H1 (cell line): ENCODE measurements around the gene GPRC6A. TPM values are rescaled to one million over a fixed set of nuclear protein-coding genes. Genes with fewer than 3 reads are reported as not detected.

Experiments
- CTCF ChIA-PET: fragments of 300-600 bp; sonication (Branson Sonifier 250); formaldehyde crosslinking; loops from one replicate; lab custom pipeline; 2021; ENCODE audit not compliant: partially characterized antibody; lab: Charles Lee
- POLR2A ChIA-PET: fragments of 300-600 bp; sonication (Branson Sonifier 250); formaldehyde crosslinking; loops from one replicate; lab custom pipeline; 2021; ENCODE audit warnings: inconsistent platforms; ENCODE audit not compliant: partially characterized antibody; lab: Charles Lee
- DNase-seq, 2 experiments: peaks; one replicate each; pipeline versions ENCODE4 v3.0.0 to v3.0.0-alpha.2; 2010 to 2022; ENCODE audit warnings: low spot score in 2 of 2, low read depth in 1 of 2, mixed read lengths in 1 of 2
- FAIRE-seq: peaks from 2 replicates; lab custom pipeline; 2011; peaks lifted over from hg19 to GRCh38; lab: Jason Lieb, UNC
- H2AFZ ChIP-seq: 2 replicates; pipeline ENCODE4 v1.8.1; 2012; ENCODE audit warnings: low read length, inconsistent platforms
- H2AK5ac ChIP-seq: 2 replicates; pipeline ENCODE4 v1.6.1; 2013; ENCODE audit warnings: low read depth, low read length
- H2BK120ac ChIP-seq: replicated peaks from 2 replicates; pipeline ENCODE3; 2013; ENCODE audit warnings: low read depth, low read length, inconsistent platforms
- H2BK12ac ChIP-seq: 2 replicates; pipeline ENCODE4 v1.6.1; 2013; ENCODE audit warnings: low read depth, low read length
- H2BK15ac ChIP-seq: 2 replicates; pipeline ENCODE4 v1.6.1; 2013; ENCODE audit warnings: low read length
- H2BK20ac ChIP-seq: 2 replicates; pipeline ENCODE4 v1.6.1; 2013; ENCODE audit warnings: low read length
- H2BK5ac ChIP-seq: 2 replicates; pipeline ENCODE4 v1.6.1; 2013; ENCODE audit warnings: low read depth, low read length
- H3K14ac ChIP-seq: 2 replicates; pipeline ENCODE4 v1.6.1; 2013; ENCODE audit warnings: inconsistent platforms; ENCODE audit not compliant: insufficient read length
- H3K18ac ChIP-seq: 2 replicates; pipeline ENCODE4 v1.6.1; 2013; ENCODE audit warnings: low read length; ENCODE audit errors: extremely low read depth
- H3K23ac ChIP-seq: 2 replicates; pipeline ENCODE4 v1.6.1; 2013; ENCODE audit warnings: inconsistent platforms; ENCODE audit not compliant: insufficient read length
- H3K23me2 ChIP-seq: 2 replicates; pipeline ENCODE4 v1.6.1; 2013; ENCODE audit warnings: low read depth, low read length
- H3K27ac ChIP-seq: 2 replicates; pipeline ENCODE4 v1.6.1; 2011; ENCODE audit warnings: low read depth, low read length, inconsistent platforms
- H3K27me3 ChIP-seq, 4 experiments: replicated peaks in 1 of 4; 1 replicate in 1 of 4; 2 replicates in 3 of 4; pipeline versions ENCODE4 v1.6.1 to v1.8.1; 2011 to 2013; ENCODE audit warnings: low read length in 3 of 4, mild to moderate bottlenecking in 3 of 4, inconsistent platforms in 2 of 4, mixed read lengths in 2 of 4, moderate library complexity in 1 of 4; ENCODE audit not compliant: control insufficient read depth in 3 of 4, insufficient read depth in 3 of 4; ENCODE audit errors: extremely low read depth in 1 of 4
- H3K36me3 ChIP-seq, 4 experiments: 2 replicates each; pipeline versions ENCODE4 v1.6.1 to v1.8.1; 2011 to 2013; ENCODE audit warnings: mild to moderate bottlenecking in 4 of 4, low read length in 3 of 4, moderate library complexity in 2 of 4, control low read depth in 1 of 4, inconsistent platforms in 1 of 4; ENCODE audit not compliant: insufficient read depth in 4 of 4, control insufficient read depth in 2 of 4
- H3K4ac ChIP-seq: replicated peaks from 2 replicates; pipeline ENCODE3; 2013; ENCODE audit warnings: low read length, low read depth, mixed read lengths, inconsistent platforms; ENCODE audit not compliant: insufficient read length
- H3K4me1 ChIP-seq, 4 experiments: replicated peaks in 1 of 4; 1 replicate in 1 of 4; 2 replicates in 3 of 4; pipeline versions ENCODE4 v1.6.1 to v1.8.1; 2011 to 2013; ENCODE audit warnings: low read length in 3 of 4, inconsistent platforms in 2 of 4, mixed read lengths in 1 of 4; ENCODE audit not compliant: insufficient read depth in 4 of 4, control insufficient read depth in 3 of 4
- H3K4me2 ChIP-seq, 2 experiments: 2 replicates each; pipeline versions ENCODE4 v1.6.1 to v1.8.1; 2011 to 2013; ENCODE audit warnings: low read depth in 2 of 2, low read length in 2 of 2, control low read depth in 1 of 2, inconsistent platforms in 1 of 2, mild to moderate bottlenecking in 1 of 2; ENCODE audit not compliant: insufficient read depth in 1 of 2
- H3K4me3 ChIP-seq, 4 experiments: fragments of 200-600, 300-600 bp in 1 of 4; sonication (generic), shearing (Covaris generic), sonication (Bioruptor Twin) in 1 of 4; 2 replicates each; pipeline versions ENCODE4 v1.5.1 to v1.8.1; 2011 to 2016; ENCODE audit warnings: low read length in 4 of 4, low read depth in 3 of 4, control low read depth in 2 of 4, inconsistent platforms in 2 of 4, mild to moderate bottlenecking in 2 of 4, mixed read lengths in 1 of 4, moderate library complexity in 1 of 4; ENCODE audit not compliant: insufficient read depth in 2 of 4; ENCODE audit errors: extremely low read depth in 1 of 4
- H3K56ac ChIP-seq: replicated peaks from 2 replicates; pipeline ENCODE3; 2013; ENCODE audit warnings: low read depth, mild to moderate bottlenecking, mixed read lengths, low read length, inconsistent platforms; ENCODE audit not compliant: insufficient read length
- H3K79me1 ChIP-seq: 2 replicates; pipeline ENCODE4 v1.6.1; 2013; ENCODE audit warnings: low read depth, low read length, control low read depth
- H3K79me2 ChIP-seq, 2 experiments: 2 replicates each; pipeline versions ENCODE4 v1.6.1 to v1.8.1; 2012 to 2013; ENCODE audit warnings: low read length in 2 of 2, mild to moderate bottlenecking in 2 of 2, inconsistent platforms in 1 of 2; ENCODE audit not compliant: insufficient read depth in 2 of 2, control insufficient read depth in 1 of 2
- H3K9ac ChIP-seq, 4 experiments: replicated peaks in 1 of 4; 1 replicate in 1 of 4; 2 replicates in 3 of 4; pipeline versions ENCODE4 v1.6.1 to v1.8.1; 2011 to 2013; ENCODE audit warnings: low read depth in 3 of 4, low read length in 3 of 4, control low read depth in 2 of 4, mild to moderate bottlenecking in 2 of 4, moderate library complexity in 2 of 4, inconsistent platforms in 1 of 4; ENCODE audit errors: extremely low read depth in 1 of 4
- H3K9me3 ChIP-seq, 2 experiments: 2 replicates each; pipeline versions ENCODE4 v1.6.1 to v1.8.1; 2012 to 2013; ENCODE audit warnings: mild to moderate bottlenecking in 2 of 2, moderate library complexity in 2 of 2, control low read depth in 1 of 2, inconsistent platforms in 1 of 2, low read depth in 1 of 2, low read length in 1 of 2, mixed read lengths in 1 of 2; ENCODE audit not compliant: insufficient read depth in 2 of 2
- H4K20me1 ChIP-seq, 2 experiments: replicated peaks in 1 of 2; 2 replicates each; pipeline versions ENCODE3 to v1.8.1; 2011 to 2013; ENCODE audit warnings: inconsistent platforms in 2 of 2, low read length in 2 of 2, mild to moderate bottlenecking in 1 of 2; ENCODE audit not compliant: insufficient read depth in 2 of 2, control insufficient read depth in 1 of 2
- H4K5ac ChIP-seq: 2 replicates; pipeline ENCODE4 v1.6.1; 2013; ENCODE audit warnings: low read length, low read depth, mixed read lengths, inconsistent platforms; ENCODE audit not compliant: insufficient read length
- H4K8ac ChIP-seq: 2 replicates; pipeline ENCODE4 v1.8.0; 2013; ENCODE audit warnings: mild to moderate bottlenecking, moderate library complexity, low read length, inconsistent platforms; ENCODE audit not compliant: insufficient read depth; ENCODE audit errors: extremely low read depth
- H4K91ac ChIP-seq: replicated peaks from 2 replicates; pipeline ENCODE3; 2013; ENCODE audit warnings: low read length, mixed read lengths, inconsistent platforms; ENCODE audit not compliant: insufficient read length
- CTCF ChIP-seq, 3 experiments: IDR thresholded peaks; 1 replicate in 2 of 3; 2 replicates in 1 of 3; pipeline versions ENCODE4 v1.5.1 to v1.6.1; 2011; ENCODE audit warnings: low read length in 3 of 3, mild to moderate bottlenecking in 3 of 3, inconsistent platforms in 2 of 3, low read depth in 1 of 3, moderate library complexity in 1 of 3; ENCODE audit not compliant: insufficient read depth in 1 of 3; ENCODE audit errors: control extremely low read depth in 1 of 3
- SRF ChIP-seq: IDR thresholded peaks from 2 replicates; pipeline ENCODE4 v1.6.1; 2011; ENCODE audit warnings: mild to moderate bottlenecking, low read depth, low read length, moderate library complexity
- WGBS, 2 experiments: shearing (Covaris generic) in 1 of 2; methylation state at CpG; one replicate each; pipeline versions ENCODE4 v1.1.6 to v1.1.7; 2013 to 2015; ENCODE audit warnings: low lambda C conversion rate in 2 of 2, mixed read lengths in 2 of 2, inconsistent platforms in 1 of 2, low coverage in 1 of 2, missing lambda C conversion rate in 1 of 2; ENCODE audit not compliant: insufficient replicate concordance in 2 of 2, insufficient coverage in 1 of 2, insufficient read length in 1 of 2; ENCODE audit errors: extremely low coverage in 1 of 2, missing lambda C conversion rate in 1 of 2; 5-methylcytosine and 5-hydroxymethylcytosine counted together
- polyA plus RNA-seq, 7 experiments: library from polyadenylated mRNA; depleted of rRNA in 3 of 7; stranded (reverse) in 5 of 7; unstranded in 2 of 7; fragments of >200 nt in 5 of 7; fragments of 200-250 nt in 2 of 7; gene quantifications; 1 replicate in 5 of 7; 2 replicates in 1 of 7; 4 replicates in 1 of 7; pipeline versions ENCODE4 v1.2.1 to v1.2.3, GENCODE V29; 2011 to 2013; ENCODE audit warnings: missing spikeins in 2 of 7, mixed read lengths in 2 of 7
- total RNA-seq: library from RNA; stranded (reverse); fragmentation: NEBNext Ultra II Directional; extraction: Animal tissue kit (Norgen Biotek cat#: 25700); gene quantifications from 2 replicates; pipeline ENCODE4 v1.2.1, GENCODE V29; 2021

Gene GPRC6A
- total and polyA plus RNA-seq, 2 of the 8 experiments (the other 6 are each of a cell fraction or from before 2014, with no cell fraction given), result 0.09 to 0.22 TPM

- Histone ChIP-seq H3K27me3 (peaks cover 8 to 30% (median 24%) of the 10 kb centered on the region in 4 experiments), H4K20me1 (no peaks in the 10 kb centered on the region), H3K4me2 (no peak overlapping the region; a peak in 1 of 4 replicates), H3K9me3 (no peaks in the 10 kb centered on the region), H3K14ac (no peak overlapping the region), H3K27ac (no peak overlapping the region), H4K91ac (no peak overlapping the region), H3K79me1 (no peaks in the 10 kb centered on the region), H3K9ac (no peak overlapping the region), H3K23me2 (peaks cover 12% of the 10 kb centered on the region; the same call in 1 of the 2 replicates), H4K5ac (no peak overlapping the region), H3K79me2 (no peaks in the 10 kb centered on the region), H3K56ac (no peak overlapping the region), H3K23ac (no peak overlapping the region), H2BK12ac (no peak overlapping the region), H2BK120ac (no peak overlapping the region), H3K4ac (no peak overlapping the region), H2BK5ac (no peak overlapping the region), H2AFZ (no peak overlapping the region), H3K18ac (no peak overlapping the region), H3K4me3 (no peak overlapping the region), H3K4me1 (peaks cover 0 to 2% (median 0%) of the 10 kb centered on the region in 4 experiments; a peak in 3 of 7 replicates), H4K8ac (no peak overlapping the region), H3K36me3 (no peaks in the 10 kb centered on the region), H2BK20ac (no peak overlapping the region), H2BK15ac (no peak overlapping the region), H2AK5ac (no peak overlapping the region)
- DNase-seq (no peak), FAIRE-seq (peak; percentile 45)
- ChIA-PET POLR2A (no interaction called here), CTCF (no interaction called here)
- 60% methylated on average over 4 of the region's 4 CpGs; no CpG with 5 or more reads in 1 of the 2 experiments for WGBS, 2 experiments
- TF ChIP-seq SRF (peak; percentile 58; the same call in 1 of the 2 replicates), CTCF (IDR thresholded peaks at IDR 0.05; ENCODE audit: control extremely low read depth in 1 of 3, insufficient read depth in 1 of 3, low read depth in 1 of 3, low read length in 3 of 3) (no peak)
These were observed 67.1 kb downstream of the GPRC6A start for GRCh38 chr6:116761779-116762178.
